ENCODE data around the gene KRT20.

- TF ChIP-seq EP300 (IDR thresholded peaks at IDR 0.05) (no peak), POLR2A (IDR thresholded peaks at IDR 0.05) (no peak), CTCF (IDR thresholded peaks at IDR 0.05) (no peak)
Observed at GRCh38 chr17:40901981-40902474, 17.0 kb upstream of the KRT20 start.

Data from stomach (tissue), 4 donors.